ENCODE measurements around the gene CCDC74B. TPM values are rescaled to one million over a fixed set of nuclear protein-coding genes. Genes with fewer than 3 reads are reported as not detected.
"Not testable (repeated sequence)": the region's sequence is repeated elsewhere in the genome, so short reads cannot be mapped to it uniquely, and the experiment has no call there.

The CCDC74B gene
- total and polyA plus RNA-seq, 8 donors = 0.89 to 2.9 (median 2.0) TPM; not detected in 1

DNA sequence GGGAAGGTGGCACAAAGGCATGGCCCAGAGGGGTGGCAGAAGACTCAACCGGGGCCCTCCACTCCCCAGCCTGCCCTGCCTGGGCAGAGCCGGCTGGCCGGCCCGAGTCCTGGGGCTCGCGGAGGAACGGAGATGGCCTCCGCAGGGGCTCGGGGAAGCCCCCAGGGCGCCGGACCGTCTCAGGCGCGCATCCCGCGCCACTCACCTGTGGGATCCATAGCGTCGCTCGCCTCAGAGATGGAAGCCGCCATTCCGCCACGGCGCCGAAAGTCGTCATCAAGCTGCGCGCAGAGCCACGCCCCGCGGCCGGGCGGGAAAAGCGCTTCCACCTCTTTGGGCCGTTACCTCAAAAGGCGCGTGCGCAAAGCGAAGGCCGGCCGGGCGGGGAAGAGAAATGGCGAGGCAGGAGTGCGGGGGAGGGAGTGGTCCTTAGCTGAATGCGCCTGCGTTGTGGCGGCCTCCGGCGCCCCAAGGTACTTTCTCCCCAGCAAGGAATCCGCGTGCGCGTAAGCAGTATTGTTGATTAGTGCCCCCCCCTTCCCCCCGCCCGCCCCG is 36.5 kb upstream of the CCDC74B start, which contains the start of gene SMPD4:
SMPD4 (minus strand) TSS at position 278 of the 555 bp plus-strand sequence. CDS start 5,010 bp downstream, outside the sequence.
- intact Hi-C loops (cut with DNase I; ENCODE audit: low total_unique reads) = loop anchor here (10.0 kb wide), 2 partner anchors 153 to 1303 kb away; no protein-coding TSS in a partner anchor
- peak; percentile 77 to 93 (median 81) for TF ChIP-seq POLR2AphosphoS5 (IDR thresholded peaks at IDR 0.05)
- TF ChIP-seq, protein P1, sequence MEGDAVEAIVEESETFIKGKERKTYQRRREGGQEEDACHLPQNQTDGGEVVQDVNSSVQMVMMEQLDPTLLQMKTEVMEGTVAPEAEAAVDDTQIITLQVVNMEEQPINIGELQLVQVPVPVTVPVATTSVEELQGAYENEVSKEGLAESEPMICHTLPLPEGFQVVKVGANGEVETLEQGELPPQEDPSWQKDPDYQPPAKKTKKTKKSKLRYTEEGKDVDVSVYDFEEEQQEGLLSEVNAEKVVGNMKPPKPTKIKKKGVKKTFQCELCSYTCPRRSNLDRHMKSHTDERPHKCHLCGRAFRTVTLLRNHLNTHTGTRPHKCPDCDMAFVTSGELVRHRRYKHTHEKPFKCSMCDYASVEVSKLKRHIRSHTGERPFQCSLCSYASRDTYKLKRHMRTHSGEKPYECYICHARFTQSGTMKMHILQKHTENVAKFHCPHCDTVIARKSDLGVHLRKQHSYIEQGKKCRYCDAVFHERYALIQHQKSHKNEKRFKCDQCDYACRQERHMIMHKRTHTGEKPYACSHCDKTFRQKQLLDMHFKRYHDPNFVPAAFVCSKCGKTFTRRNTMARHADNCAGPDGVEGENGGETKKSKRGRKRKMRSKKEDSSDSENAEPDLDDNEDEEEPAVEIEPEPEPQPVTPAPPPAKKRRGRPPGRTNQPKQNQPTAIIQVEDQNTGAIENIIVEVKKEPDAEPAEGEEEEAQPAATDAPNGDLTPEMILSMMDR (IDR thresholded peaks at IDR 0.05) = peak in 1 of 7 experiments; percentile 4
- no peak for TF ChIP-seq EP300 (IDR thresholded peaks at IDR 0.05)

DNA sequence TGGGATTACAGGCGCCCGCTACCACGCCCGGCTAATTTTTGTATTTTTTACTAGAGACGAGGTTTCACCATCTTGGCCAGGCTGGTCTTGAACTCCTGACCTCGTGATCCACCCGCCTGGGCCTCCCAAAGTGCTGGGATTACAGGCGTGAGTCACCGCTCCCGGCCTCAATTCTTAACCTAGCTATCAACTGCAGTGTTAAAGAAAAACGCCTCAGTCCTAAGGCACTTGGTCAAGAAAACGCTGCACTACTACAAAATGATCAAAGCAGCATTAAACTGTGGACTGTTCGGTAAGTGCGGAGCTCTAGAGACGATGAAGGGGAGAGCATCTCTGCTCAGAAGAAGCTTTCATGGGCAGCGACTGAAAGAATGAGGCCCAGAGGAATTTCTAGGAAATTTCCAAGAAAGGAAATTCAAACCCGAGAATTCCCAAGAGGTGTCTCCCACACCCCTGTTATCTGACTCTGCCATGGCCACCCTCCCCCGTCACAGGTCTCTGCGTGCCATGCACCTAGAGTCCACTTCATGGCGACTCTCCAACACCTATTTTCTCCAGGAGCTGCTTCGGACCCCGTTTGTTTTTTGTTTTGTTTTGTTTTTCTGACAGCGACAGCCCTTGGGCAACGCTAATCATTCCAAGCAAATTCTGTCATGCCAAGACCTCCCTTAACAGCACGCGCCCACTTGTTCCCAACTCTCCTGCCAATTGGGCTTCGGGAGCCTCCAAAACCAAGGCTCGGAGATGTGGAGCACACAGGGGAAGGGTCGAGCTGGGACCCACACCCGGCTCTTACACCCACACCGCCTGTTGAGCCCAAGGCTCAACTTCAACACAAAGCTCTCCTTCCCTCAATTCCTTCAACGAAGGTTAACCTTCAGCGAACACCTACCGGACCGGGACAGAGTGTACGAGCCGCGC is 35.8 kb upstream of the CCDC74B start:
- Histone ChIP-seq H3K36me3 (peaks cover under 1 to 18% (median 11%) of the 10 kb centered on the region in 4 donors), H3K4me3 (peak overlapping the region; percentile 93 to 99 (median 94)), H3K4me1 (peaks cover 21 to 42% (median 37%) of the 10 kb centered on the region in 4 donors), H3K27ac (peak overlapping the region; percentile 89 to 96 (median 90))
- not testable (repeated sequence) for H3K27me3 ChIP-seq, H3K9me3 ChIP-seq, DNase-seq
- WGBS, 5 donors = 19 to 26% (median 21%) methylated on average over 35 to 38 of the region's 38 CpGs
- intact Hi-C loops (cut with DNase I; ENCODE audit: low total_unique reads) = loop anchor here (10.0 kb wide), 2 partner anchors 154 to 1304 kb away; no protein-coding TSS in a partner anchor

More for the DNA sequence above, 36.5 kb upstream of the CCDC74B start, which contains the start of gene SMPD4:
- Histone ChIP-seq H3K4me1 (peaks cover 21 to 42% (median 37%) of the 10 kb centered on the region in 4 donors), H3K27ac (peak within 1 kb of the TSS; percentile 89 to 96 (median 90)), H3K36me3 (peaks cover 0 to 19% (median 5%) of the 10 kb centered on the region in 4 donors), H3K27me3 (no peaks in the 10 kb centered on the region), H3K9me3 (no peaks in the 10 kb centered on the region), H3K4me3 (peak within 1 kb of the TSS; percentile 93 to 99 (median 94))
- 0 to 1% (median 0%) methylated on average over 44 to 55 of the region's 55 CpGs for WGBS, 5 donors
- peak; percentile 98 to 99 for DNase-seq

DNA sequence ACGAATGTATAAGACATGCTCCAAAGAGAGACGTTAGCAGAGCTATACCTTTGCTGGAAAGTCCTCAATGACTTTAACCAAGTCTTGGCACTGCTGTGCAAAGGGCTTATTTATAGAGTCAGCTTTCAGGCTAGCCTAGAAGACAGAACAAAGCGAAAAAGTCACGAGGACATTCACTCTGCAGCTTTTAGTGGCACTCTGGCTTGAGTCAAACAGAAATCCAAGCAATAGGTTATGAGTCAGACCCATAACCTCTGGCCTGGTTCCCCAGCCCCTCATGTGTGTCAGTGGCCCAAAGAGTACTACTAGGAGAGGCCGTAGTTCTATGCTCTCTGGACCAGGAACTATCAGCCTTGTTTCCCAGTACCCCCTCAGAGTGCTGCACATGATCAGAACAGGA is 30.0 kb upstream of the CCDC74B start:
- H3K4me3 ChIP-seq; H3K4me1 ChIP-seq; intact Hi-C loops (cut with DNase I; ENCODE audit: low total_unique reads); DNase-seq; H3K27me3 ChIP-seq; H3K9me3 ChIP-seq; H3K27ac ChIP-seq: not testable (repeated sequence)
- peaks cover 26 to 67% (median 64%) of the 10 kb centered on the region in 4 donors for H3K36me3 ChIP-seq
- WGBS, 5 donors = 88 to 97% (median 92%) methylated on average over 5 of the region's 5 CpGs

DNA sequence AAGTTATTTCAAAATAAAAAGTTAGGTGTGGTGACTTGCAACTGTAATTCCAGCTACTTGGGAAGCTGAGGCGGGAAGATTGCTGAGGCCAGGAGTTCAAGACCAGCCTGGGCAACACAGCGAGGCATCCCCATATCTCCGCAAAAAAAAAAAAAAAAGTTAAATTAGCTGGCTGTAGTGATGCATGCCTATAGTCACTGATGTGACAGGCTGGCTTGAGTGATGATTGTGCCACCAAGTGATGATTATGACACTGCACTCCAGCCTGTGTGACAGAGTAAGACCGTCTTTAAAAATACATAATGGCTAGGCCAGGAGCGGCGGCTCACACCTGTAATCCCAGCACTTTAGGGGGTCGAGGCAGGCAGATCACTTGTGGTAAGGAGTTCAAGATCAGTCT is 25.0 kb upstream of the CCDC74B start:
- intact Hi-C loops (cut with DNase I; ENCODE audit: low total_unique reads) = no loop called here
- no peaks in the 10 kb centered on the region for H3K27me3 ChIP-seq
- peaks cover 49 to 100% (median 99%) of the 10 kb centered on the region in 4 donors for H3K36me3 ChIP-seq
- no peak overlapping the region for H3K27ac ChIP-seq
- no peaks in the 10 kb centered on the region for H3K4me1 ChIP-seq
- TF ChIP-seq, protein P1 (IDR thresholded peaks at IDR 0.05) = no peak
- TF ChIP-seq EP300 (IDR thresholded peaks at IDR 0.05) (no peak), POLR2AphosphoS5 (IDR thresholded peaks at IDR 0.05) (no peak), POLR2A (IDR thresholded peaks at IDR 0.05) (no peak)
- WGBS, 5 donors = 84 to 94% (median 90%) methylated on average over 7 of the region's 7 CpGs
- no peak overlapping the region for H3K4me3 ChIP-seq
- DNase-seq = no peak
- no peaks in the 10 kb centered on the region for H3K9me3 ChIP-seq

DNA sequence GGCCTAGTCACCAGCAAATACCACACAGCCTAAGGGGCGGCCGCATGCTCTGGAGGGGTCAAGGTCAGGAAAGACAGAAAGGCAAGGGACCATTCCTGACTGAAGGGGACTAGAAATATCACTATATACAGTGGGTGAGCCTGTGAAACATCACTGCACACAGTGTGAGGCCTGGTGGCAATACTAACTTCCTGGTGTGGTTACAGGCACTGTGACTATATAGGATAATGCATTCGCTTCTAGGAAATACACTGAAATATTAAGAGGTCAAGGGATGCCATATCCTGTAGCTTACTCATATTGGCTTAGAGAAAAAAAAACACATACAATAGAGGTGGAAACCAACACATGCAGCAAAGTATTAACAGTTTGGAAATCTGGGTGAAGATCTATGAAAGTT is 24.3 kb upstream of the CCDC74B start:
- intact Hi-C loops (cut with DNase I; ENCODE audit: low total_unique reads); H3K4me3 ChIP-seq; H3K27me3 ChIP-seq; H3K4me1 ChIP-seq; H3K27ac ChIP-seq; DNase-seq; H3K9me3 ChIP-seq: not testable (repeated sequence)
- WGBS, 5 donors = 82 to 96% (median 91%) methylated on average over 3 of the region's 3 CpGs
- peaks cover 50 to 100% (median 99%) of the 10 kb centered on the region in 4 donors for H3K36me3 ChIP-seq

DNA sequence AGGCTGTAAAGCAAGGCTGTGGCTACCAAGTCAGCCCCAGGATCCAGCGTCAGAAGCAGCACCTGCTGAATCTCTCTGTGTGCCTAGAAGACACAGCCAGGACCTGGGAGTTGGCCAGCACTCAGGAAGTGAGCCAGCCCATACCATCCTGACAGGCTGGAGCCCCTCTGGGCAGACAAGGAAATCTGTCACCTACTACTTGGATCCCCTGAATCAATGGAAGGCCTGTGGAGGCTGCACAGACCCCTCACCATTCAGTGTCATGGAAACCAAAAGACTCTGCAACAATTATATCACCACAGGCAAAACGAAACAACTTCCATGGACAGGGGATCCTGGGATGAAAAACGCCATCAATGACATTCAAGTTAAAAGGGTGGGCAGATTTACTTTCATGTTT is 21.7 kb upstream of the CCDC74B start:
- H3K9me3 ChIP-seq; intact Hi-C loops (cut with DNase I; ENCODE audit: low total_unique reads); H3K27me3 ChIP-seq; H3K27ac ChIP-seq; H3K4me1 ChIP-seq; DNase-seq; H3K4me3 ChIP-seq: not testable (repeated sequence)
- peaks cover 53 to 99% (median 96%) of the 10 kb centered on the region in 4 donors for H3K36me3 ChIP-seq
- 76 to 90% (median 85%) methylated on average over 3 of the region's 3 CpGs for WGBS, 5 donors
